T-helper 17 cell (primary cell): ENCODE measurements around the gene STAM. TPM values are rescaled to one million over a fixed set of nuclear protein-coding genes. Genes with fewer than 3 reads are reported as not detected.
"Not testable (repeated sequence)": the region's sequence is repeated elsewhere in the genome, so short reads cannot be mapped to it uniquely, and the experiment has no call there.

ENCODE experiments used
- ATAC-seq: fragments of 150-1000 bp; cut with Tn5 transposase; 2 replicates; pipeline ENCODE4 v1.10.0; 2021; ENCODE audit warnings: mild to moderate bottlenecking, moderate library complexity
- DNase-seq, 3 donors: peaks; one replicate each; pipeline versions ENCODE4 v3.0.0 to v3.0.0-alpha.2; 2020 to 2021
- H3K9me3 ChIP-seq: one replicate; pipeline ENCODE4 v1.7.0; 2013; ENCODE audit warnings: low read length, mild to moderate bottlenecking; ENCODE audit not compliant: control insufficient read depth, poor library complexity, severe bottlenecking
- H3K27ac Mint-ChIP-seq: one replicate; pipeline ENCODE4 v1.8.0; 2022; ENCODE audit warnings: mild to moderate bottlenecking, moderate library complexity, mixed read lengths
- H3K27me3 Mint-ChIP-seq: one replicate; pipeline ENCODE4 v1.8.0; 2022; ENCODE audit warnings: mixed read lengths
- H3K36me3 Mint-ChIP-seq: one replicate; pipeline ENCODE4 v1.8.0; 2022; ENCODE audit warnings: low read depth, mixed read lengths
- H3K4me1 Mint-ChIP-seq: one replicate; pipeline ENCODE4 v1.8.0; 2022; ENCODE audit warnings: mild to moderate bottlenecking, mixed read lengths
- H3K4me3 Mint-ChIP-seq: one replicate; pipeline ENCODE4 v1.8.0; 2022; ENCODE audit warnings: mild to moderate bottlenecking, moderate library complexity, mixed read lengths
- total RNA-seq, 4 donors: library from RNA in 2 of 4; stranded (reverse) in 2 of 4; gene quantifications; one replicate each; pipeline ENCODE4 v1.2.3 and lab custom pipeline; 2022 to 2026

The STAM gene
- total RNA-seq, 2 donors from 2014 or later, result 55.9 to 65.8 TPM

GRCh38 chr10:17698696-17699095, 54.7 kb downstream of the STAM start:
- no peak for DNase-seq
- Mint-ChIP-seq H3K36me3 (peaks cover 4% of the 10 kb centered on the region), H3K4me3 (no peak overlapping the region), H3K4me1 (peaks cover under 1% of the 10 kb centered on the region), H3K27me3 (no peaks in the 10 kb centered on the region), H3K27ac (no peak overlapping the region)
- H3K9me3 ChIP-seq, result no peaks in the 10 kb centered on the region
- ATAC-seq, result no peak

GRCh38 chr10:17701301-17701700, 57.4 kb downstream of the STAM start:
- H3K36me3 Mint-ChIP-seq, result no peaks in the 10 kb centered on the region

GRCh38 chr10:17703706-17704105, 59.8 kb downstream of the STAM start:
- H3K9me3 ChIP-seq, result no peaks in the 10 kb centered on the region
- Mint-ChIP-seq H3K27me3 (no peaks in the 10 kb centered on the region), H3K27ac (no peak overlapping the region), H3K4me1 (no peaks in the 10 kb centered on the region), H3K36me3 (no peaks in the 10 kb centered on the region), H3K4me3 (no peak overlapping the region)
- no peak for ATAC-seq
- DNase-seq, result no peak

More at GRCh38 chr10:17701301-17701700, 57.4 kb downstream of the STAM start:
- DNase-seq (no peak), ATAC-seq (no peak)
- Mint-ChIP-seq H3K27ac (no peak overlapping the region), H3K4me1 (no peaks in the 10 kb centered on the region), H3K4me3 (no peak overlapping the region), H3K27me3 (no peaks in the 10 kb centered on the region)
- no peaks in the 10 kb centered on the region for H3K9me3 ChIP-seq

- peaks cover 8% of the 10 kb centered on the region for H3K4me1 Mint-ChIP-seq
- DNase-seq, result no peak
- H3K27ac Mint-ChIP-seq, result no peak overlapping the region
- no peak overlapping the region for H3K4me3 Mint-ChIP-seq
- no peak for ATAC-seq
- no peaks in the 10 kb centered on the region for H3K27me3 Mint-ChIP-seq
- H3K36me3 Mint-ChIP-seq, result peaks cover 13% of the 10 kb centered on the region
- no peaks in the 10 kb centered on the region for H3K9me3 ChIP-seq
Observed at GRCh38 chr10:17708821-17709220, 64.9 kb downstream of the STAM start.

GRCh38 chr10:17709492-17709891, 65.5 kb downstream of the STAM start:
- H3K4me3 Mint-ChIP-seq, result no peak overlapping the region
- H3K9me3 ChIP-seq, result no peaks in the 10 kb centered on the region
- H3K4me1 Mint-ChIP-seq, result peaks cover 8% of the 10 kb centered on the region
- peaks cover 16% of the 10 kb centered on the region for H3K36me3 Mint-ChIP-seq
- no peak for DNase-seq
- no peak for ATAC-seq
- H3K27ac Mint-ChIP-seq, result no peak overlapping the region
- H3K27me3 Mint-ChIP-seq, result no peaks in the 10 kb centered on the region

GRCh38 chr10:17710181-17710580, 66.2 kb downstream of the STAM start:
- Mint-ChIP-seq H3K36me3 (peaks cover 16% of the 10 kb centered on the region), H3K27ac (peak overlapping the region; percentile 39), H3K4me1 (peaks cover 8% of the 10 kb centered on the region), H3K4me3 (no peak overlapping the region), H3K27me3 (no peaks in the 10 kb centered on the region)
- DNase-seq (no peak), ATAC-seq (no peak)
- H3K9me3 ChIP-seq, result no peaks in the 10 kb centered on the region

GRCh38 chr10:17712053-17712452, 68.1 kb downstream of the STAM start:
- no peaks in the 10 kb centered on the region for H3K9me3 ChIP-seq
- Mint-ChIP-seq H3K27ac (no peak overlapping the region), H3K27me3 (no peaks in the 10 kb centered on the region), H3K4me3 (no peak overlapping the region), H3K36me3 (peaks cover 16% of the 10 kb centered on the region), H3K4me1 (peaks cover 8% of the 10 kb centered on the region)
- ATAC-seq (no peak), DNase-seq (no peak)

- no peak overlapping the region for H3K4me3 Mint-ChIP-seq
- H3K9me3 ChIP-seq, result no peaks in the 10 kb centered on the region
- ATAC-seq, result no peak
- DNase-seq, result no peak
- peaks cover 8% of the 10 kb centered on the region for H3K4me1 Mint-ChIP-seq
- H3K27ac Mint-ChIP-seq, result peak overlapping the region; percentile 72
- no peaks in the 10 kb centered on the region for H3K27me3 Mint-ChIP-seq
- H3K36me3 Mint-ChIP-seq, result peaks cover 16% of the 10 kb centered on the region
Observed at GRCh38 chr10:17712717-17713471, 68.9 kb downstream of the STAM start.

GRCh38 chr10:17713758-17714157, 69.8 kb downstream of the STAM start:
- ATAC-seq, result no peak
- no peak for DNase-seq
- H3K4me1 Mint-ChIP-seq, result peaks cover 8% of the 10 kb centered on the region
- no peaks in the 10 kb centered on the region for H3K9me3 ChIP-seq
- peaks cover 16% of the 10 kb centered on the region for H3K36me3 Mint-ChIP-seq
- no peaks in the 10 kb centered on the region for H3K27me3 Mint-ChIP-seq
- H3K4me3 Mint-ChIP-seq, result no peak overlapping the region
- no peak overlapping the region for H3K27ac Mint-ChIP-seq

GRCh38 chr10:17716161-17716560, 72.2 kb downstream of the STAM start:
- no peaks in the 10 kb centered on the region for H3K9me3 ChIP-seq
- no peak overlapping the region for H3K27ac Mint-ChIP-seq
- H3K4me1 Mint-ChIP-seq, result peaks cover 7% of the 10 kb centered on the region
- ATAC-seq (no peak), DNase-seq (no peak)
- H3K36me3 Mint-ChIP-seq, result peaks cover 11% of the 10 kb centered on the region
- no peaks in the 10 kb centered on the region for H3K27me3 Mint-ChIP-seq
- no peak overlapping the region for H3K4me3 Mint-ChIP-seq

GRCh38 chr10:17722317-17723014, 78.5 kb downstream of the STAM start:
- not testable (repeated sequence) for ATAC-seq, H3K4me1 Mint-ChIP-seq, H3K27ac Mint-ChIP-seq, H3K27me3 Mint-ChIP-seq, H3K36me3 Mint-ChIP-seq, H3K9me3 ChIP-seq, DNase-seq
- H3K4me3 Mint-ChIP-seq, result peak overlapping the region; percentile 31

GRCh38 chr10:17725703-17726102, 81.8 kb downstream of the STAM start:
- no peaks in the 10 kb centered on the region for H3K9me3 ChIP-seq
- H3K4me1 Mint-ChIP-seq, result no peaks in the 10 kb centered on the region
- DNase-seq, result no peak
- H3K4me3 Mint-ChIP-seq, result no peak overlapping the region
- peaks cover 5% of the 10 kb centered on the region for H3K36me3 Mint-ChIP-seq
- H3K27me3 Mint-ChIP-seq, result no peaks in the 10 kb centered on the region
- ATAC-seq, result no peak
- no peak overlapping the region for H3K27ac Mint-ChIP-seq

- DNase-seq (no peak), ATAC-seq (no peak)
- no peaks in the 10 kb centered on the region for H3K9me3 ChIP-seq
- Mint-ChIP-seq H3K4me1 (no peaks in the 10 kb centered on the region), H3K4me3 (no peak overlapping the region), H3K27me3 (no peaks in the 10 kb centered on the region), H3K27ac (no peak overlapping the region), H3K36me3 (no peaks in the 10 kb centered on the region)
Observed at GRCh38 chr10:17729630-17730029, 85.7 kb downstream of the STAM start.

- no peak overlapping the region for H3K4me3 Mint-ChIP-seq
- H3K4me1 Mint-ChIP-seq, result no peaks in the 10 kb centered on the region
- no peak for DNase-seq
- no peak overlapping the region for H3K27ac Mint-ChIP-seq
- H3K27me3 Mint-ChIP-seq, result no peaks in the 10 kb centered on the region
- no peaks in the 10 kb centered on the region for H3K9me3 ChIP-seq
- no peak for ATAC-seq
- no peaks in the 10 kb centered on the region for H3K36me3 Mint-ChIP-seq
Observed at GRCh38 chr10:17730667-17731066, 86.7 kb downstream of the STAM start.
